ENCODE measurements around the gene POMC.
A peak's percentile ranks its signal among the peaks of the same experiment; 100 is the strongest.

POMC gene

GRCh38 chr2:25201265-25201664, 32.9 kb upstream of the POMC start:
- Histone ChIP-seq H3K4me3 (ENCODE audit: low read depth, low read length, poor library complexity, severe bottlenecking) (no peak overlapping the region), H3K36me3 (ENCODE audit: insufficient read depth, low read length) (no peaks in the 10 kb centered on the region), H3K27ac (ENCODE audit: low read depth, low read length, poor library complexity, severe bottlenecking) (no peak overlapping the region), H3K9me3 (ENCODE audit: low read length) (no peaks in the 10 kb centered on the region), H4K20me1 (ENCODE audit: insufficient read depth, low read length) (no peaks in the 10 kb centered on the region), H3K9me2 (ENCODE audit: low read depth, low read length) (no peaks in the 10 kb centered on the region), H3F3A (ENCODE audit: insufficient read depth, low read length) (no peaks in the 10 kb centered on the region), H3K27me3 (ENCODE audit: insufficient read depth, low read length) (peaks cover 4% of the 10 kb centered on the region; the same call in 1 of the 2 replicates), H3K9ac (ENCODE audit: low read length) (no peak overlapping the region), H3K79me2 (ENCODE audit: insufficient read depth, low read length) (no peaks in the 10 kb centered on the region), H3K4me1 (ENCODE audit: insufficient read depth, low read length, severe bottlenecking) (no peaks in the 10 kb centered on the region), H2AFZ (ENCODE audit: low read length) (no peak overlapping the region), H3K4me2 (ENCODE audit: low read length) (no peak overlapping the region)
- TF ChIP-seq, protein P1, sequence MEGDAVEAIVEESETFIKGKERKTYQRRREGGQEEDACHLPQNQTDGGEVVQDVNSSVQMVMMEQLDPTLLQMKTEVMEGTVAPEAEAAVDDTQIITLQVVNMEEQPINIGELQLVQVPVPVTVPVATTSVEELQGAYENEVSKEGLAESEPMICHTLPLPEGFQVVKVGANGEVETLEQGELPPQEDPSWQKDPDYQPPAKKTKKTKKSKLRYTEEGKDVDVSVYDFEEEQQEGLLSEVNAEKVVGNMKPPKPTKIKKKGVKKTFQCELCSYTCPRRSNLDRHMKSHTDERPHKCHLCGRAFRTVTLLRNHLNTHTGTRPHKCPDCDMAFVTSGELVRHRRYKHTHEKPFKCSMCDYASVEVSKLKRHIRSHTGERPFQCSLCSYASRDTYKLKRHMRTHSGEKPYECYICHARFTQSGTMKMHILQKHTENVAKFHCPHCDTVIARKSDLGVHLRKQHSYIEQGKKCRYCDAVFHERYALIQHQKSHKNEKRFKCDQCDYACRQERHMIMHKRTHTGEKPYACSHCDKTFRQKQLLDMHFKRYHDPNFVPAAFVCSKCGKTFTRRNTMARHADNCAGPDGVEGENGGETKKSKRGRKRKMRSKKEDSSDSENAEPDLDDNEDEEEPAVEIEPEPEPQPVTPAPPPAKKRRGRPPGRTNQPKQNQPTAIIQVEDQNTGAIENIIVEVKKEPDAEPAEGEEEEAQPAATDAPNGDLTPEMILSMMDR (IDR thresholded peaks at IDR 0.05; ENCODE audit: low read length) = peak; percentile 15; the same call in 1 of the 2 replicates
- TF ChIP-seq EZH2 (IDR thresholded peaks at IDR 0.05; ENCODE audit: borderline replicate concordance, low read length) = no peak

DNA sequence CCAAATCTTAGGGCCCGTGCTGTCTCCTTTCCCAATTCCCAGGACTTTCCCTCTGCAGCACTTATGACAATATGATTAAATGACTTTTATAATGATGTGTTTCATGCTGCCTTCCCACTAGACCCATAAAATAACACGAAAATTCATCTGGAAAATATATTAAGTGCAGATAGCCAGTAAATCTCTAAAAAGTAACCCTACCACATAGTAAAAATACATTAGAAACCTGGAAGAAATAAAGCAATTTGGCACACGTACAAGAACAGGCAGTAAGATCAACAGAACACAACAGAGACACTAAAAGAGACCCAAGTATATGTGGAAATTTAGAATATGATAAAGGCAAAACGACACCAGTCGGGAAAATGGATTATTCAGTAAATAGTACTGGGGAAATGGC, 30.2 kb upstream of the POMC start:
- Histone ChIP-seq H2AFZ (ENCODE audit: low read length) (no peak overlapping the region), H3K9me2 (ENCODE audit: low read depth, low read length) (no peaks in the 10 kb centered on the region), H3F3A (ENCODE audit: insufficient read depth, low read length) (no peaks in the 10 kb centered on the region), H3K4me1 (ENCODE audit: insufficient read depth, low read length, severe bottlenecking) (no peaks in the 10 kb centered on the region), H3K4me3 (ENCODE audit: low read depth, low read length, poor library complexity, severe bottlenecking) (no peak overlapping the region), H3K9ac (ENCODE audit: low read length) (no peak overlapping the region), H3K4me2 (ENCODE audit: low read length) (no peak overlapping the region), H3K79me2 (ENCODE audit: insufficient read depth, low read length) (no peaks in the 10 kb centered on the region), H4K20me1 (ENCODE audit: insufficient read depth, low read length) (no peaks in the 10 kb centered on the region), H3K27ac (ENCODE audit: low read depth, low read length, poor library complexity, severe bottlenecking) (no peak overlapping the region), H3K27me3 (ENCODE audit: insufficient read depth, low read length) (peaks cover 9% of the 10 kb centered on the region; the same call in 1 of the 2 replicates), H3K36me3 (ENCODE audit: insufficient read depth, low read length) (no peaks in the 10 kb centered on the region), H3K9me3 (ENCODE audit: low read length) (no peaks in the 10 kb centered on the region)
- TF ChIP-seq, protein P1 (IDR thresholded peaks at IDR 0.05; ENCODE audit: low read length) = no peak
- TF ChIP-seq EZH2 (IDR thresholded peaks at IDR 0.05; ENCODE audit: borderline replicate concordance, low read length) = no peak

DNA sequence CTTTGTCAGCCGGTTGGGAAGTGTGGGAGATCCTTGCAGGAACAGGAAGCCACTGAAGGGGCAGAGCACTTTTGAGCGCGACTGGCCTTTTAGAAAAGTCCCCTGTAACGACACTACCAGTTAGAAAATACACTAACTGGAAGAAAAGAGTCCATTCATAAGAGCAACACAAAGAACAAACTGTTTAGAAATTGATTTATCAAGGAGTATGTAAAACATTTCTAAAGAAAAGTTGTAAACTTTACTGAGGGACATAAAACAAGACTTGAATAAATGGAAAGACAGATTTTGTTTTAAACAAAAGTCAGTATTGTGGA, 29.8 kb upstream of the POMC start:
- no peaks in the 10 kb centered on the region for H3K36me3 ChIP-seq (ENCODE audit: insufficient read depth, low read length)
- H3K4me3 ChIP-seq (ENCODE audit: low read depth, low read length, poor library complexity, severe bottlenecking) = no peak overlapping the region
- no peaks in the 10 kb centered on the region for H3K79me2 ChIP-seq (ENCODE audit: insufficient read depth, low read length)
- H3K9ac ChIP-seq (ENCODE audit: low read length) = no peak overlapping the region
- H3K9me3 ChIP-seq (ENCODE audit: low read length) = no peaks in the 10 kb centered on the region
- no peak overlapping the region for H2AFZ ChIP-seq (ENCODE audit: low read length)
- peaks cover 9% of the 10 kb centered on the region; the same call in 1 of the 2 replicates for H3K27me3 ChIP-seq (ENCODE audit: insufficient read depth, low read length)
- H3K27ac ChIP-seq (ENCODE audit: low read depth, low read length, poor library complexity, severe bottlenecking) = no peak overlapping the region
- no peaks in the 10 kb centered on the region for H3K9me2 ChIP-seq (ENCODE audit: low read depth, low read length)
- H3K4me2 ChIP-seq (ENCODE audit: low read length) = no peak overlapping the region
- no peak for TF ChIP-seq EZH2 (IDR thresholded peaks at IDR 0.05; ENCODE audit: borderline replicate concordance, low read length)
- TF ChIP-seq, protein P1 (IDR thresholded peaks at IDR 0.05; ENCODE audit: low read length) = no peak
- H3F3A ChIP-seq (ENCODE audit: insufficient read depth, low read length) = no peaks in the 10 kb centered on the region
- H3K4me1 ChIP-seq (ENCODE audit: insufficient read depth, low read length, severe bottlenecking) = no peaks in the 10 kb centered on the region
- H4K20me1 ChIP-seq (ENCODE audit: insufficient read depth, low read length) = no peaks in the 10 kb centered on the region

Measured in OCI-LY1 (cell line).